Left ventricle myocardium inferior (tissue), 1 donor: Measurements from ENCODE around the gene RNF182. TPM values are rescaled to one million over a fixed set of nuclear protein-coding genes. Genes with fewer than 3 reads are reported as not detected.

Experiments
- DNase-seq: peaks from one replicate; pipeline ENCODE4 v3.0.0-alpha.2; 2020
- H3K27ac ChIP-seq: fragments of 200-600 bp; replicated peaks from 2 replicates; pipeline ENCODE4 v1.8.0; 2021
- H3K27me3 ChIP-seq: fragments of 200-600 bp; 2 replicates; pipeline ENCODE4 v1.8.0; 2021; ENCODE audit warnings: low read depth
- H3K36me3 ChIP-seq: fragments of 200-600 bp; 2 replicates; pipeline ENCODE4 v1.8.0; 2021
- H3K4me1 ChIP-seq: fragments of 200-600 bp; 2 replicates; pipeline ENCODE4 v1.8.0; 2021
- H3K4me3 ChIP-seq: fragments of 200-600 bp; 2 replicates; pipeline ENCODE4 v1.8.0; 2021; ENCODE audit warnings: mild to moderate bottlenecking, moderate library complexity
- H3K9me3 ChIP-seq: fragments of 200-600 bp; replicated peaks from 2 replicates; pipeline ENCODE4 v1.8.0; 2021
- intact Hi-C: fragments of 100-400 bp; cut with micrococcal nuclease; formaldehyde crosslinking; loops from one replicate; pipeline ENCODE4 v1.11.0; 2022
- total RNA-seq: library from RNA; stranded (reverse); fragmentation: NEBNext Ultra II Directional; extraction: Animal tissue kit (Norgen Biotek cat#: 25700); gene quantifications from one replicate; pipeline ENCODE4 v1.2.1, GENCODE V29; 2021
- TF ChIP-seq, protein P1 (sequence below): fragments of 200-600 bp; IDR thresholded peaks from 2 replicates; pipeline ENCODE4 v1.8.0; 2021; ENCODE audit warnings: antibody characterized with exemption, mild to moderate bottlenecking, borderline replicate concordance
- donor health status: DM: no; HTN: yes; CAD: no; lungs with severe emphysema.

RNF182 gene
- total RNA-seq, 1 donor from 2014 or later, result not detected

DNA sequence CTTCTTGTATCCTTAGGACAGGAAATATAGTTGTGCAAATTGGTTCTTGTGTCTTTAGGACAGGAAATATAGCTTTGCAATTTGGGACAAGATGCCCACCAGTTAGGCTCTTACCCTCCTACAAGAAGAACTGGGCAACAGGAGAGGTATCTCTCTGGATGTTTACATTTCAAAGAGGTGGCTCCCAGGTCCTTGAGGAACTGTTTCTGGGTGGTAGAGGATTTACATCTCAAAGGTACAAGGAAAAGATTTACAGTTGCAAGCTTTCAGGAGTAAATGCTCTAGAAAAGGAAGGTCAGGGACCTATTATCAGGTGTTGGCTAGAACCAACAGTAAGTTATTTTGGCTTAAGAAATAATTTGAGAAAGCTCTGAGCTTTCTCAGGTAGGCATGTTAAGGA is 19.2 kb downstream of the RNF182 start:
- H3K27me3 ChIP-seq, result peaks cover 22% of the 10 kb centered on the region
- no peak overlapping the region for H3K27ac ChIP-seq
- H3K9me3 ChIP-seq, result peaks cover 19% of the 10 kb centered on the region
- intact Hi-C loops, result no loop called here
- H3K36me3 ChIP-seq, result no peaks in the 10 kb centered on the region
- no peak overlapping the region for H3K4me3 ChIP-seq
- DNase-seq, result no peak
- no peaks in the 10 kb centered on the region for H3K4me1 ChIP-seq
- TF ChIP-seq, protein P1, sequence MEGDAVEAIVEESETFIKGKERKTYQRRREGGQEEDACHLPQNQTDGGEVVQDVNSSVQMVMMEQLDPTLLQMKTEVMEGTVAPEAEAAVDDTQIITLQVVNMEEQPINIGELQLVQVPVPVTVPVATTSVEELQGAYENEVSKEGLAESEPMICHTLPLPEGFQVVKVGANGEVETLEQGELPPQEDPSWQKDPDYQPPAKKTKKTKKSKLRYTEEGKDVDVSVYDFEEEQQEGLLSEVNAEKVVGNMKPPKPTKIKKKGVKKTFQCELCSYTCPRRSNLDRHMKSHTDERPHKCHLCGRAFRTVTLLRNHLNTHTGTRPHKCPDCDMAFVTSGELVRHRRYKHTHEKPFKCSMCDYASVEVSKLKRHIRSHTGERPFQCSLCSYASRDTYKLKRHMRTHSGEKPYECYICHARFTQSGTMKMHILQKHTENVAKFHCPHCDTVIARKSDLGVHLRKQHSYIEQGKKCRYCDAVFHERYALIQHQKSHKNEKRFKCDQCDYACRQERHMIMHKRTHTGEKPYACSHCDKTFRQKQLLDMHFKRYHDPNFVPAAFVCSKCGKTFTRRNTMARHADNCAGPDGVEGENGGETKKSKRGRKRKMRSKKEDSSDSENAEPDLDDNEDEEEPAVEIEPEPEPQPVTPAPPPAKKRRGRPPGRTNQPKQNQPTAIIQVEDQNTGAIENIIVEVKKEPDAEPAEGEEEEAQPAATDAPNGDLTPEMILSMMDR, result no peak

DNA sequence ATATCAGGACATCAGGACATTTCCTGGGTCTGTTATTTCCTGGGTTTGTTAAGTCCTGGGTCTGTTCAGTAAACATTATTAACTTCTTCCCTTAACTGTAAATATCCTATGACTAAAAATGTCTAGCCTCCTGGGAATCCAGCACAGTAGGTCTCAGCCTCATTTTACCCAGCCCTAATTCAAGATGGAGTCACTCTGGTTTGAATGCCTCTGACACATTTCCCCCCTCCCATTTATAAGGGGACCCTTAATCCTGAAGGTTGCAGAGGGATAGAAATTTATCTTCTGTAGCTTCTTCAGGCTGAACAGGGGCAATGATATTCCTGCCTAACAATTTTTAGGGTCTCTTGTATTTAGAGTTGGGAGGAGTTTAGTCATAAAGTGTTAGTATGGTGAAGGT is 21.8 kb downstream of the RNF182 start:
- no peaks in the 10 kb centered on the region for H3K36me3 ChIP-seq
- DNase-seq, result no peak
- TF ChIP-seq, protein P1, result no peak
- intact Hi-C loops, result no loop called here
- no peaks in the 10 kb centered on the region for H3K4me1 ChIP-seq
- H3K9me3 ChIP-seq, result peaks cover 19% of the 10 kb centered on the region
- no peak overlapping the region for H3K4me3 ChIP-seq
- peaks cover 24% of the 10 kb centered on the region for H3K27me3 ChIP-seq
- no peak overlapping the region for H3K27ac ChIP-seq

DNA sequence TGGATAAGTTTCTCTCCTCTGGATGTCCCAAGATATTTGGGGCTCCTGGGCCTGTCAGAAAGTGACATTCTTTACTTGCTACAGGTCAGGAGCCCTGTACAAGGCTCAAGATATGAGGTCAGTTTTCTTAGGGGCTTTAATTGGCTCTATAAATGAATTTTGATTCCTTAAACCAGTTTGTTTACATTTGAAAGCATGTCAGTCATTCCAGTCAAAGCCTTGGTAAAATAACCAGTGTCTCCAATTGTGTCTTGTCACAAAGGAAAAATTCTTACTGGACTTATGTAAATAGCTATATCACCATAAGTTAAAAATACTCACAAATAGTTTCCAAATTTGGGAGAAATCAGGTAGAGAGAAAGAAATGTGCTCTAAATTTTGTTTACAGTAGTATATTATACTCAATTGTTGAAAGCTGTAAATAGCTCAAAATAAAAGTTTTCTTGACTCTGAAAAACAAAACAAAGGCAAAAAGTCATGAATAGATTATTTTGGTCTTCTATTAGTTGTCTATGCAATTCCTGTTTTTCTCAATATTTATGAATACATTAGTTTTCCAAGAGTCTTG is 22.9 kb downstream of the RNF182 start:
- H3K4me1 ChIP-seq, result no peaks in the 10 kb centered on the region
- no peak overlapping the region for H3K4me3 ChIP-seq
- H3K27me3 ChIP-seq, result peaks cover 22% of the 10 kb centered on the region
- TF ChIP-seq, protein P1, result no peak
- intact Hi-C loops, result no loop called here
- H3K27ac ChIP-seq, result no peak overlapping the region
- DNase-seq, result no peak
- H3K36me3 ChIP-seq, result no peaks in the 10 kb centered on the region
- H3K9me3 ChIP-seq, result peaks cover 9% of the 10 kb centered on the region

DNA sequence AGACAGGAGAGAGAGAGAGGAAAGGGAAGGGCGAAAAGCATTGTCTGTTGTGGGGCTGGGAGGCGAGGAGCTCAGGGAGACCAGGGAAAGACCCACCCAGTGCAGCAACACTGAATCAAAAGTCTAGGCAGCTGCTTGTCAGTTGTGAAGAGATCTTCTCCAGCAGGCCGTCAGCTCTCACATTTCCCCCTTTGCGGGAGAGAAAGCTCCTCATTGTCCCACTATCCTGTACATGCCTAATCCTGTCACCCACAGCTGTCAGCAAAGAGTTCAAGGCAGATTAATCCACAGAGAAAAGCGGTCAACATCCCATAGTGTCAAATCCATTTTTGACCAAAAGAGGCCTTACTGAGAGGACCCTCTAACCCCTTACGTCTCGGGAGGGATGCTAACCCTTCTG is 27.3 kb downstream of the RNF182 start:
- DNase-seq, result no peak
- Histone ChIP-seq H3K27me3 (peaks cover 21% of the 10 kb centered on the region), H3K4me1 (no peaks in the 10 kb centered on the region), H3K4me3 (no peak overlapping the region), H3K27ac (no peak overlapping the region), H3K36me3 (no peaks in the 10 kb centered on the region), H3K9me3 (peaks cover 8% of the 10 kb centered on the region)
- TF ChIP-seq, protein P1, result no peak
- intact Hi-C loops, result no loop called here

DNA sequence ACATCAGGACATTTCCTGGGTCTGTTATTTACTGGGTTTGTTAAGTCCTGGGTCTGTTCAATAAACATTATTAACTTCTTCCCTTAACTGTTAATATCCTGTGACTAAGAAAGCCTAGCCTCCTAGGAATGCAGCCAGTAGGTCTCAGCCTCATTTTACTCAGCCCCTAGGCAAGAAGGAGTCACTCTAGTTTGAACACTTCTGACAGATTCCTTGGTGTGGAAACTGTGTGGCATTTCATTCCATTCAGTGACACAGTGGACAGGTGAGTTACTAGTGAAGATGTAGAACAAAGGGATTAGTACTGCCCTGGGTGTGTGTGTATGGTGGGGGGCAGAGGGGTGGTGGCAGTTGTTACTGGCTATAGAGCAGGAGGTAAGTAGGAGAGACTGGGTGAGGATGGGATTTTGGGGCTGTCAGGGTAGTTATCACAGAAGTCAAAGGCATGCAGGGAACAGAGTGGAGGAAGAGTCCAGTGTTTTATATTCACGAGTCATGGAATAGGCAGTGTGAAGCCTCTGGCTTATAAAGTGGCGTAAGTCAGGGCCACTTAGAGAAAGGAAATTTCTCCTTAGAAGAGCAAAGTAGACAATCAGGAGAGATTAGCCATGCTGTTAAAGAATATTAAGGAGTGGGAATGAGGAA is 28.4 kb downstream of the RNF182 start:
- Histone ChIP-seq H3K4me1 (no peaks in the 10 kb centered on the region), H3K27me3 (peaks cover 22% of the 10 kb centered on the region), H3K27ac (no peak overlapping the region), H3K4me3 (no peak overlapping the region), H3K36me3 (no peaks in the 10 kb centered on the region), H3K9me3 (peaks cover 2% of the 10 kb centered on the region)
- TF ChIP-seq, protein P1, result no peak
- DNase-seq, result no peak
- intact Hi-C loops, result no loop called here
